ENCODE data around the gene FSD2. TPM values are rescaled to one million over a fixed set of nuclear protein-coding genes. Genes with fewer than 3 reads are reported as not detected.

Gene FSD2
- total RNA-seq, 1 experiment from 2014 or later, result not detected

DNA sequence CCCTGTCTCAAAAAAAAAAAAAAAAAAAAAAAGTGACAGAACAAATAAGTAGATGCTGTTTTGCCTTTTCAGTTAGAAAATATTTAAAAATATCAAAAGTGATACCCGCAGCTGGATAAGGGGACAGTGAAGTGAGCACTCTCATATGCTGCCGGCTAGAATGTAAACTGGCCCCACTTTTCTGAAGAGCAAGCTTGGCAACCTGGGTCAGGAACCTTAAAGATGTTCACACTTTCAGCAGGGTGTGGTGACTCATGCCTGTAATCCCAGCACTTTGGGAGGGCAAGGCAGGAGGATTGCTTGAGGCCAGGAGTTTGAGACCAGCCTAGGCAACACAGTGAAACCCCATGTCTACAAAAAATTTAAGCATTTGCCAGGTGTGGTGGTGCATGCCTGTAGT is 17.4 kb downstream of the FSD2 start:
- H3T11ph ChIP-seq (ENCODE audit: low read length), result no peak overlapping the region
- no peak overlapping the region for H3K56ac ChIP-seq (ENCODE audit: insufficient read length, low read depth, low read length)
- no peak overlapping the region for H2BK20ac ChIP-seq (ENCODE audit: low read depth, low read length, poor library complexity, severe bottlenecking)
- H4K91ac ChIP-seq (ENCODE audit: insufficient read length, low read depth, low read length), result no peak overlapping the region
- peaks cover 0 to 2% of the 10 kb centered on the region in 2 experiments; a peak in 1 of 5 replicates for H3K9me3 Mint-ChIP-seq
- TF ChIP-seq, protein P1, sequence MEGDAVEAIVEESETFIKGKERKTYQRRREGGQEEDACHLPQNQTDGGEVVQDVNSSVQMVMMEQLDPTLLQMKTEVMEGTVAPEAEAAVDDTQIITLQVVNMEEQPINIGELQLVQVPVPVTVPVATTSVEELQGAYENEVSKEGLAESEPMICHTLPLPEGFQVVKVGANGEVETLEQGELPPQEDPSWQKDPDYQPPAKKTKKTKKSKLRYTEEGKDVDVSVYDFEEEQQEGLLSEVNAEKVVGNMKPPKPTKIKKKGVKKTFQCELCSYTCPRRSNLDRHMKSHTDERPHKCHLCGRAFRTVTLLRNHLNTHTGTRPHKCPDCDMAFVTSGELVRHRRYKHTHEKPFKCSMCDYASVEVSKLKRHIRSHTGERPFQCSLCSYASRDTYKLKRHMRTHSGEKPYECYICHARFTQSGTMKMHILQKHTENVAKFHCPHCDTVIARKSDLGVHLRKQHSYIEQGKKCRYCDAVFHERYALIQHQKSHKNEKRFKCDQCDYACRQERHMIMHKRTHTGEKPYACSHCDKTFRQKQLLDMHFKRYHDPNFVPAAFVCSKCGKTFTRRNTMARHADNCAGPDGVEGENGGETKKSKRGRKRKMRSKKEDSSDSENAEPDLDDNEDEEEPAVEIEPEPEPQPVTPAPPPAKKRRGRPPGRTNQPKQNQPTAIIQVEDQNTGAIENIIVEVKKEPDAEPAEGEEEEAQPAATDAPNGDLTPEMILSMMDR (conservative IDR thresholded peaks at IDR 0.05), result no peak
- H3K79me1 ChIP-seq (ENCODE audit: insufficient read depth, low read depth, low read length, poor library complexity, severe bottlenecking), result no peaks in the 10 kb centered on the region
- H4K20me1 ChIP-seq (ENCODE audit: control insufficient read depth, insufficient read depth, insufficient read length), result no peaks in the 10 kb centered on the region
- H3K79me2 ChIP-seq (ENCODE audit: insufficient read depth, low read length), result no peaks in the 10 kb centered on the region
- H3K4me3 Mint-ChIP-seq, result no peak overlapping the region
- no peak overlapping the region for H3K14ac ChIP-seq (ENCODE audit: insufficient read depth, low read length)
- H3K27me3 Mint-ChIP-seq (ENCODE audit: low read depth), result peaks cover 31% of the 10 kb centered on the region
- no peak overlapping the region for H3K27ac ChIP-seq (ENCODE audit: insufficient read length, low read depth, low read length)
- no peak overlapping the region for H2BK15ac ChIP-seq (ENCODE audit: low read depth, low read length)
- no CpG with 5 or more reads among the region's 2 CpGs for WGBS (ENCODE audit: extremely low coverage, insufficient read length, low lambda C conversion rate)
- H3K27ac Mint-ChIP-seq, result no peak overlapping the region
- no peak overlapping the region for H4K8ac ChIP-seq (replicated peaks; ENCODE audit: insufficient read length, low read depth, low read length)
- H3K36me3 Mint-ChIP-seq (ENCODE audit: insufficient read depth in 1 of 3, low read depth in 3 of 3), result no peaks in the 10 kb centered on the region
- H3K4ac ChIP-seq (ENCODE audit: low read depth, low read length), result no peak overlapping the region
- H3K18ac ChIP-seq (ENCODE audit: insufficient read length, low read depth, low read length), result no peak overlapping the region
- no peak overlapping the region for H2AK5ac ChIP-seq (ENCODE audit: insufficient read length, low read length)
- no peaks in the 10 kb centered on the region for H3K4me1 Mint-ChIP-seq
- no peak overlapping the region for H3K4me2 ChIP-seq (ENCODE audit: insufficient read depth, insufficient read length, low read length)
- no peak overlapping the region for H2BK120ac ChIP-seq (ENCODE audit: low read depth, low read length, poor library complexity, severe bottlenecking)
- H3K23ac ChIP-seq (ENCODE audit: insufficient read length, low read depth, low read length), result no peak overlapping the region
- H2BK5ac ChIP-seq (ENCODE audit: insufficient read length, low read length), result no peak overlapping the region
- no peaks in the 10 kb centered on the region for H3K27me3 ChIP-seq (ENCODE audit: insufficient read depth, low read length)
- no peaks in the 10 kb centered on the region for H3K4me1 ChIP-seq (ENCODE audit: insufficient read depth, low read length)
- H3K9ac ChIP-seq (ENCODE audit: extremely low read depth, insufficient read length, low read length), result no peak overlapping the region
- H3K23me2 ChIP-seq (ENCODE audit: insufficient read length, low read depth, low read length, poor library complexity, severe bottlenecking), result no peaks in the 10 kb centered on the region
- no peak overlapping the region for H2BK12ac ChIP-seq (ENCODE audit: insufficient read length, low read depth, low read length)
- no peak overlapping the region for H4K5ac ChIP-seq (ENCODE audit: insufficient read length, low read depth, low read length)
- no peak for DNase-seq
- no peak overlapping the region for H2AFZ ChIP-seq (ENCODE audit: low read length)
- H3K9me3 ChIP-seq (ENCODE audit: control insufficient read depth, low read depth, low read length), result no peaks in the 10 kb centered on the region
